GM12878 (cell line): ENCODE results near the gene AGT. TPM values are rescaled to one million over a fixed set of nuclear protein-coding genes. Genes with fewer than 3 reads are reported as not detected.

Experiments used
- ATAC-seq: fragments of 200-7000 bp; cut with Tn5 transposase; 3 replicates; pipeline ENCODE4 v1.9.1; 2020; ENCODE audit warnings: mild to moderate bottlenecking, moderate library complexity
- BruUV-seq: library from RNA; stranded (reverse); fragments of 400-500 nt; replicated peaks from 2 replicates; lab custom pipeline; 2021; lab: Mats Ljungman, UMichigan
- CTCF ChIA-PET: fragments of 300-600 bp; sonication (Branson Sonifier 250); formaldehyde crosslinking; extraction: SDS; loops from one replicate; lab custom pipeline; 2021; ENCODE audit warnings: inconsistent platforms; lab: Yijun Ruan, JAX
- POLR2A ChIA-PET: fragments of 350-600 bp; formaldehyde crosslinking; extraction: SDS; loops from one replicate; lab custom pipeline; 2021; ENCODE audit warnings: inconsistent platforms; lab: Charles Lee
- RAD21 ChIA-PET: fragments of 300-600 bp; sonication (Branson Sonifier 250); formaldehyde crosslinking; loops from one replicate; lab custom pipeline; 2023; ENCODE audit warnings: antibody characterized with exemption; ENCODE audit not compliant: unreplicated experiment; lab: Charles Lee
- SMC1A ChIA-PET: fragments of 300-600 bp; sonication (Branson Sonifier 250); formaldehyde crosslinking; loops from one replicate; lab custom pipeline; 2023; ENCODE audit not compliant: unreplicated experiment, uncharacterized antibody; lab: Charles Lee
- DNase-seq: peaks from one replicate; pipeline ENCODE4 v3.0.0-alpha.2; 2011; ENCODE audit warnings: low read depth, low spot score
- FAIRE-seq: peaks from 3 replicates; lab custom pipeline; 2011; peaks lifted over from hg19 to GRCh38; lab: Jason Lieb, UNC
- H2AFZ ChIP-seq: 2 replicates; pipeline ENCODE4 v1.6.0; 2011; ENCODE audit warnings: low read depth, low read length, control low read depth; ENCODE audit not compliant: control insufficient read depth
- H3K27ac ChIP-seq: 2 replicates; pipeline ENCODE4 v1.5.1; 2011; ENCODE audit warnings: control low read depth; ENCODE audit not compliant: control insufficient read depth, insufficient read depth
- H3K27me3 ChIP-seq, 2 experiments: replicated peaks in 1 of 2; 2 replicates each; pipeline versions ENCODE4 v1.6.0 to v1.6.1; 2011; ENCODE audit warnings: low read length in 1 of 2; ENCODE audit not compliant: control insufficient read depth in 2 of 2, insufficient read depth in 2 of 2
- H3K36me3 ChIP-seq, 2 experiments: 2 replicates each; pipeline ENCODE4 v1.5.1; 2011; ENCODE audit warnings: low read length in 1 of 2; ENCODE audit not compliant: control insufficient read depth in 2 of 2, insufficient read depth in 2 of 2
- H3K4me1 ChIP-seq: 2 replicates; pipeline ENCODE4 v1.6.1; 2011; ENCODE audit warnings: mild to moderate bottlenecking, low read length, moderate library complexity, mixed read lengths; ENCODE audit not compliant: control insufficient read depth, insufficient read depth
- H3K4me2 ChIP-seq: 2 replicates; pipeline ENCODE4 v1.6.0; 2011; ENCODE audit warnings: control low read depth; ENCODE audit not compliant: control insufficient read depth, insufficient read depth
- H3K4me3 ChIP-seq: fragments of 200-600 bp; sonication (generic); 2 replicates; pipeline ENCODE4 v1.5.1; 2016
- H3K79me2 ChIP-seq: 2 replicates; pipeline ENCODE4 v1.6.0; 2011; ENCODE audit warnings: low read length; ENCODE audit not compliant: control insufficient read depth, insufficient read depth
- H3K9ac ChIP-seq: 2 replicates; pipeline ENCODE4 v1.8.0; 2011; ENCODE audit warnings: low read length, control low read depth, mixed read lengths; ENCODE audit not compliant: control insufficient read depth, insufficient read depth
- H3K9me3 ChIP-seq: replicated peaks from 3 replicates; pipeline ENCODE4 v1.5.1; 2011; ENCODE audit warnings: mild to moderate bottlenecking, low read length; ENCODE audit not compliant: control insufficient read depth, insufficient read depth
- H4K20me1 ChIP-seq: 2 replicates; pipeline ENCODE4 v1.6.0; 2011; ENCODE audit not compliant: control insufficient read depth, insufficient read depth
- EED ChIP-seq: sonication (generic); IDR thresholded peaks from 2 replicates; pipeline ENCODE4 v1.6.1; 2016; ENCODE audit warnings: antibody characterized with exemption, low read depth
- POU2F2 ChIP-seq: IDR thresholded peaks from 3 replicates; pipeline ENCODE4 v1.6.1; 2011; ENCODE audit warnings: low read depth, mild to moderate bottlenecking, low read length, borderline replicate concordance
- SPI1 ChIP-seq: IDR thresholded peaks from 2 replicates; pipeline ENCODE4 v1.6.1; 2011; ENCODE audit warnings: low read depth, mild to moderate bottlenecking, low read length, moderate library complexity, borderline replicate concordance; ENCODE audit not compliant: insufficient read depth
- TCF12 ChIP-seq: IDR thresholded peaks from 2 replicates; pipeline ENCODE4 v1.6.1; 2011; ENCODE audit warnings: low read depth, mild to moderate bottlenecking, low read length
- WGBS: methylation state at CpG from one replicate; pipeline ENCODE4 v1.1.6; 2016; ENCODE audit warnings: low lambda C conversion rate; ENCODE audit not compliant: insufficient replicate concordance, insufficient coverage; ENCODE audit errors: missing lambda C conversion rate; 5-methylcytosine and 5-hydroxymethylcytosine counted together
- in situ Hi-C: fragments of 300-500 bp; cut with MboI; formaldehyde crosslinking; loops from 9 replicates; pipeline ENCODE4 v1.14.3; 2018; ENCODE audit warnings: mixed read lengths
- intact Hi-C: fragments of 100-400 bp; cut with micrococcal nuclease; formaldehyde crosslinking; loops from one replicate; pipeline ENCODE4 v1.14.2; 2022; ENCODE audit not compliant: unreplicated experiment
- polyA plus RNA-seq, 11 experiments: library from polyadenylated mRNA; depleted of rRNA in 4 of 11; unstranded in 6 of 11; stranded (reverse) in 5 of 11; fragments of >200 nt; fragmentation: Nextera tagmentation in 4 of 11; fragmentation: Illumina TruSeq in 1 of 11; extraction: Ambion mirVana in 4 of 11; extraction: Trizol in 1 of 11; gene quantifications; 1 replicate in 1 of 11; 2 replicates in 10 of 11; pipeline versions ENCODE4 v1.2.1 to v1.2.3, GENCODE V29; 2011 to 2016; ENCODE audit warnings: inconsistent platforms in 2 of 11, missing spikeins in 2 of 11, low read depth in 1 of 11
- total RNA-seq, 4 experiments: library from RNA; depleted of rRNA in 3 of 4; stranded (reverse); fragments of >200 nt in 3 of 4; fragmentation: Illumina TruSeq in 1 of 4; extraction: Trizol in 1 of 4; gene quantifications; 2 replicates each; pipeline versions ENCODE4 v1.2.1 to v1.2.3, GENCODE V29; 2013 to 2021
- TF ChIP-seq, protein P1 (sequence below), 3 experiments: IDR thresholded peaks in 2 of 3; conservative IDR thresholded peaks in 1 of 3; 2 replicates each; pipeline ENCODE4 v1.5.1; 2011; ENCODE audit warnings: low read depth in 3 of 3, low read length in 3 of 3, mild to moderate bottlenecking in 3 of 3, control low read depth in 2 of 3, moderate library complexity in 2 of 3, inconsistent platforms in 1 of 3, mixed read lengths in 1 of 3; ENCODE audit not compliant: control insufficient read depth in 2 of 3, insufficient read depth in 1 of 3; ENCODE audit errors: extremely low read depth in 1 of 3
- TF ChIP-seq, protein P2 (sequence below): IDR thresholded peaks from 2 replicates; pipeline ENCODE4 v1.6.1; 2012; ENCODE audit warnings: low read depth, low read length, improper control_type of control experiment
- TF ChIP-seq, protein P3 (sequence below): fragments of 450-650 bp; IDR thresholded peaks from 2 replicates; pipeline ENCODE4 v1.6.1; 2017; ENCODE audit warnings: antibody characterized with exemption, mild to moderate bottlenecking, moderate library complexity

Gene AGT
- total and polyA plus RNA-seq, 10 of the 15 experiments (the other 5 are each of a cell fraction or from before 2014, with no cell fraction given), result 0.69 TPM; not detected in 9

DNA sequence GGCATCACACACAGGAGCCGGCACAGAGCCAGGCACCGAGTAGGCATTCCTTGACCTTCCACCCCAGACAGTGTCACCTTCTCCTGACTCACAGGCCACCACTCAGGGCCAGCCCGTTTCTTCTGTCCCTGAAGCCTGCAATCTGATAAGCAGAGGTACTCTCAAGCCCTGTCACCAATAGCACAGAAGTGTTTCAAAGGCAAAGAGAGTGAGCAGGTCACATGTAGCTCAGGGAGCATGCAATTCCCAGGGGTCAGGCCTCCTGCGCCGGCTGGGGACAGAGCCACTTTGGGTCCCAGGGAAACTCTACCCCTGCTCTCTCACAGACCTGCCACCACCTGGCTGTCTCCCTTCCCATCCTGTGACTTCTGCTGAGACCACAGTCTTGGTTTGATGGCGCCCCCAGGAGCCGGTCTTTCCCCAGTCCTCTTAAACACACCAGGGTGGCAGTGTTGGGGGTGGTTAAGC is 46.5 kb upstream of the AGT start:
- ATAC-seq, result no peak
- WGBS, result 41% methylated on average over 7 of the region's 7 CpGs
- TF ChIP-seq, protein P1, sequence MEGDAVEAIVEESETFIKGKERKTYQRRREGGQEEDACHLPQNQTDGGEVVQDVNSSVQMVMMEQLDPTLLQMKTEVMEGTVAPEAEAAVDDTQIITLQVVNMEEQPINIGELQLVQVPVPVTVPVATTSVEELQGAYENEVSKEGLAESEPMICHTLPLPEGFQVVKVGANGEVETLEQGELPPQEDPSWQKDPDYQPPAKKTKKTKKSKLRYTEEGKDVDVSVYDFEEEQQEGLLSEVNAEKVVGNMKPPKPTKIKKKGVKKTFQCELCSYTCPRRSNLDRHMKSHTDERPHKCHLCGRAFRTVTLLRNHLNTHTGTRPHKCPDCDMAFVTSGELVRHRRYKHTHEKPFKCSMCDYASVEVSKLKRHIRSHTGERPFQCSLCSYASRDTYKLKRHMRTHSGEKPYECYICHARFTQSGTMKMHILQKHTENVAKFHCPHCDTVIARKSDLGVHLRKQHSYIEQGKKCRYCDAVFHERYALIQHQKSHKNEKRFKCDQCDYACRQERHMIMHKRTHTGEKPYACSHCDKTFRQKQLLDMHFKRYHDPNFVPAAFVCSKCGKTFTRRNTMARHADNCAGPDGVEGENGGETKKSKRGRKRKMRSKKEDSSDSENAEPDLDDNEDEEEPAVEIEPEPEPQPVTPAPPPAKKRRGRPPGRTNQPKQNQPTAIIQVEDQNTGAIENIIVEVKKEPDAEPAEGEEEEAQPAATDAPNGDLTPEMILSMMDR (IDR thresholded peaks at IDR 0.05 in 2 of 3, conservative IDR thresholded peaks at IDR 0.05 in 1 of 3; ENCODE audit: control insufficient read depth in 2 of 3, extremely low read depth in 1 of 3, insufficient read depth in 1 of 3, low read depth in 3 of 3, low read length in 3 of 3), result 0 out of 6 replicates have a peak, but pooled peaks of 1 of the 3 experiments have one; percentile 0
- no peak for TF ChIP-seq EED
- ChIA-PET CTCF (no interaction called here), RAD21 (no interaction called here), POLR2A (no interaction called here), SMC1A (no interaction called here)
- in situ Hi-C loops (no loop called here), intact Hi-C loops (no loop called here)
- BruUV-seq, result no TSS peak
- no peaks in the 10 kb centered on the region; a peak in 1 of 4 replicates for H3K27me3 ChIP-seq
- no peaks in the 10 kb centered on the region for H3K36me3 ChIP-seq
- H3K9me3 ChIP-seq, result no peaks in the 10 kb centered on the region
- no peak overlapping the region for H3K4me3 ChIP-seq
- H3K27ac ChIP-seq, result no peak overlapping the region
- H3K4me2 ChIP-seq, result no peak overlapping the region
- H2AFZ ChIP-seq, result no peak overlapping the region
- no peaks in the 10 kb centered on the region for H3K4me1 ChIP-seq
- H4K20me1 ChIP-seq, result no peaks in the 10 kb centered on the region
- no peak overlapping the region for H3K9ac ChIP-seq
- no peak for DNase-seq
- no peak for FAIRE-seq
- H3K79me2 ChIP-seq, result no peaks in the 10 kb centered on the region

DNA sequence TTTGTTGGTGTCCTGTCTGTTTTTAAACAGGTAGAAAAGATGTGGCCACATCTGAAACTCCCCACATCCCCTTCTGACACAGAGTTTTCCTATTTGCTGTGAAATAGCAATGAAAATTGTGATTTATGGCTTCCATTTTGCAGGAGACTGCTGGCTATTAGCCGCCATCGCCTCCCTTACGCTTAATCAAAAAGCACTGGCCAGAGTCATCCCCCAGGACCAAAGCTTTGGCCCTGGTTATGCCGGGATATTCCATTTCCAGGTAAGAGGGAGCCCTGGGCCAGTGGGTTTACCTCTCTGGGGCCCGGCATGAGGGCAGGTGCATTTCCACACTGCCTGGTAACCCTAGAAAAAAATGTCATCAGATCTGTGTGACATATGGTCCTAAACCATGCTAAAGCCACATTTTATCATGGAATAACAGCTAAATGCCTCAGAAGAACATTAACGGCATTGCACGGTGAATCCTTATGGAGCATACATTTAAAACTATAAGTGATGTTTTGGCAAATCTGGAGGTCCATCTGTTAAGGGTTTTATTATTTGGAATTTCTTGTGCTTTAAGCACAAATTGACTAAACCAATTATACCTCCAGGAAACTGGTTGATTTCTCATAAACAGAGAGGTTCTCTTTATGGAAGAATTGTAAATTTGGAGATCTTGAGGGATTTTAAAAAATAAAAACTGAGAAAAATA is 45.6 kb upstream of the AGT start:
- ATAC-seq (no peak), FAIRE-seq (no peak)
- intact Hi-C loops (no loop called here), in situ Hi-C loops (no loop called here)
- CTCF ChIA-PET, result no interaction called here
- POLR2A ChIA-PET, result no interaction called here
- H3K9me3 ChIP-seq, result no peaks in the 10 kb centered on the region
- H3K4me3 ChIP-seq, result no peak overlapping the region
- SMC1A ChIA-PET, result no interaction called here
- TF ChIP-seq TCF12 (no peak), POU2F2 (no peak), SPI1 (0 out of 2 replicates have a peak, but pooled peaks have one; percentile 2)
- TF ChIP-seq, protein P2, sequence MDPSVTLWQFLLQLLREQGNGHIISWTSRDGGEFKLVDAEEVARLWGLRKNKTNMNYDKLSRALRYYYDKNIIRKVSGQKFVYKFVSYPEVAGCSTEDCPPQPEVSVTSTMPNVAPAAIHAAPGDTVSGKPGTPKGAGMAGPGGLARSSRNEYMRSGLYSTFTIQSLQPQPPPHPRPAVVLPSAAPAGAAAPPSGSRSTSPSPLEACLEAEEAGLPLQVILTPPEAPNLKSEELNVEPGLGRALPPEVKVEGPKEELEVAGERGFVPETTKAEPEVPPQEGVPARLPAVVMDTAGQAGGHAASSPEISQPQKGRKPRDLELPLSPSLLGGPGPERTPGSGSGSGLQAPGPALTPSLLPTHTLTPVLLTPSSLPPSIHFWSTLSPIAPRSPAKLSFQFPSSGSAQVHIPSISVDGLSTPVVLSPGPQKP, result no peak
- TF ChIP-seq, protein P3, sequence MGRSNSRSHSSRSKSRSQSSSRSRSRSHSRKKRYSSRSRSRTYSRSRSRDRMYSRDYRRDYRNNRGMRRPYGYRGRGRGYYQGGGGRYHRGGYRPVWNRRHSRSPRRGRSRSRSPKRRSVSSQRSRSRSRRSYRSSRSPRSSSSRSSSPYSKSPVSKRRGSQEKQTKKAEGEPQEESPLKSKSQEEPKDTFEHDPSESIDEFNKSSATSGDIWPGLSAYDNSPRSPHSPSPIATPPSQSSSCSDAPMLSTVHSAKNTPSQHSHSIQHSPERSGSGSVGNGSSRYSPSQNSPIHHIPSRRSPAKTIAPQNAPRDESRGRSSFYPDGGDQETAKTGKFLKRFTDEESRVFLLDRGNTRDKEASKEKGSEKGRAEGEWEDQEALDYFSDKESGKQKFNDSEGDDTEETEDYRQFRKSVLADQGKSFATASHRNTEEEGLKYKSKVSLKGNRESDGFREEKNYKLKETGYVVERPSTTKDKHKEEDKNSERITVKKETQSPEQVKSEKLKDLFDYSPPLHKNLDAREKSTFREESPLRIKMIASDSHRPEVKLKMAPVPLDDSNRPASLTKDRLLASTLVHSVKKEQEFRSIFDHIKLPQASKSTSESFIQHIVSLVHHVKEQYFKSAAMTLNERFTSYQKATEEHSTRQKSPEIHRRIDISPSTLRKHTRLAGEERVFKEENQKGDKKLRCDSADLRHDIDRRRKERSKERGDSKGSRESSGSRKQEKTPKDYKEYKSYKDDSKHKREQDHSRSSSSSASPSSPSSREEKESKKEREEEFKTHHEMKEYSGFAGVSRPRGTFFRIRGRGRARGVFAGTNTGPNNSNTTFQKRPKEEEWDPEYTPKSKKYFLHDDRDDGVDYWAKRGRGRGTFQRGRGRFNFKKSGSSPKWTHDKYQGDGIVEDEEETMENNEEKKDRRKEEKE, result no peak
- TF ChIP-seq, all 136 proteins: peak for 1
- H3K4me1 ChIP-seq, result no peaks in the 10 kb centered on the region
- no peaks in the 10 kb centered on the region for H3K36me3 ChIP-seq
- no peak overlapping the region for H3K9ac ChIP-seq
- no TSS peak for BruUV-seq
- WGBS, result 79% methylated on average over 7 of the region's 7 CpGs
- RAD21 ChIA-PET, result no interaction called here
- no peak overlapping the region for H3K4me2 ChIP-seq
- no peaks in the 10 kb centered on the region for H3K79me2 ChIP-seq
- DNase-seq, result no peak
- H4K20me1 ChIP-seq, result no peaks in the 10 kb centered on the region
- H3K27ac ChIP-seq, result no peak overlapping the region
- no peaks in the 10 kb centered on the region; a peak in 2 of 4 replicates for H3K27me3 ChIP-seq
- H2AFZ ChIP-seq, result no peak overlapping the region
